22Rv1 (cell line): Measurements from ENCODE around the gene PRR7.

ENCODE experiments used
- ZFX ChIP-seq: fragments of 450-650 bp; IDR thresholded peaks from 2 replicates; pipeline ENCODE4 v1.6.1; 2017; ENCODE audit warnings: antibody characterized with exemption, borderline replicate concordance
- TF ChIP-seq, protein P1 (sequence below): fragments of 450-650 bp; IDR thresholded peaks from 2 replicates; pipeline ENCODE4 v1.5.1; 2017; ENCODE audit warnings: mild to moderate bottlenecking

DNA sequence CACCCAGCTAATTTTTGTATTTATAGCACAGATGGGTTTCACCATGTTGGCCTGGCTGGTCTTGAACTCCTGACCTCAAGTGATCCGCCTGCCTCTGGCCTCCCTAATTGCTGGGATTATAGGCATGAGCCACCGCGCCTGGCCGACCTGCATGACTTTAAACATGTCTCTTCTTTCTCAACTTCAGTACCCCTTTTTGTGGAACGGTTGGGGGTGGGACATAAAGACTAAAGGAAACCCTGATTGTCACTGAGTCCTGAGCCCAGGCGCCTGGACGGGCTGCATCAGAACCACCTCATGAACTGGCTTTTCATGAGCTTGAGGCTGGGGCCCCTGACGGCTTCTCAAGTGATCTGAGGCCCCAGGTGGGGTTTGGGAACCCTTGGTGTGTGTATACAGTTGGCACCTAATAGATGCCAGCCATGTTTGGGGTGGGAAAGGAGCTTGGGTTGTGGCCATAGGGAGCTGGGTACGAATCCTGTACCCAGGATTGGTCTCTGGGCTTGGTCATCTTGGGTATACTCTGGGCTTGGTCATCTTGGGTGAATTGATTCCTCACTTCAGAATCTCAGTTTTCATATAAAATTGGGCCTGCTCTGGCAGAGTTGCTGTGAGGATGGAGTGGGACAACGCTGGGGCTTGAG lies 17.9 kb upstream of the PRR7 start:
- TF ChIP-seq, protein P1, sequence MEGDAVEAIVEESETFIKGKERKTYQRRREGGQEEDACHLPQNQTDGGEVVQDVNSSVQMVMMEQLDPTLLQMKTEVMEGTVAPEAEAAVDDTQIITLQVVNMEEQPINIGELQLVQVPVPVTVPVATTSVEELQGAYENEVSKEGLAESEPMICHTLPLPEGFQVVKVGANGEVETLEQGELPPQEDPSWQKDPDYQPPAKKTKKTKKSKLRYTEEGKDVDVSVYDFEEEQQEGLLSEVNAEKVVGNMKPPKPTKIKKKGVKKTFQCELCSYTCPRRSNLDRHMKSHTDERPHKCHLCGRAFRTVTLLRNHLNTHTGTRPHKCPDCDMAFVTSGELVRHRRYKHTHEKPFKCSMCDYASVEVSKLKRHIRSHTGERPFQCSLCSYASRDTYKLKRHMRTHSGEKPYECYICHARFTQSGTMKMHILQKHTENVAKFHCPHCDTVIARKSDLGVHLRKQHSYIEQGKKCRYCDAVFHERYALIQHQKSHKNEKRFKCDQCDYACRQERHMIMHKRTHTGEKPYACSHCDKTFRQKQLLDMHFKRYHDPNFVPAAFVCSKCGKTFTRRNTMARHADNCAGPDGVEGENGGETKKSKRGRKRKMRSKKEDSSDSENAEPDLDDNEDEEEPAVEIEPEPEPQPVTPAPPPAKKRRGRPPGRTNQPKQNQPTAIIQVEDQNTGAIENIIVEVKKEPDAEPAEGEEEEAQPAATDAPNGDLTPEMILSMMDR: no peak
- no peak for TF ChIP-seq ZFX
